Neural cell (in vitro differentiated cells): ENCODE measurements around the gene CCDC47.

Experiments
- EZH2 ChIP-seq: fragments of 200-600, 300-800 bp; shearing (Covaris generic), sonication (generic); IDR thresholded peaks from 2 replicates; pipeline ENCODE4 v1.6.1; 2014; ENCODE audit warnings: antibody characterized with exemption, low read length, borderline replicate concordance, mild to moderate bottlenecking; ENCODE audit not compliant: insufficient read depth, poor library complexity, severe bottlenecking
- TF ChIP-seq, protein P1 (sequence below): fragments of 450-650 bp; IDR thresholded peaks from 2 replicates; pipeline ENCODE4 v1.5.1; 2014; ENCODE audit warnings: antibody characterized with exemption, mild to moderate bottlenecking, moderate library complexity; ENCODE audit not compliant: poor library complexity, severe bottlenecking

GRCh38 chr17:63774969-63775265, 1.5 kb upstream of the CCDC47 start:
- TF ChIP-seq EZH2: no peak
- TF ChIP-seq, protein P1, sequence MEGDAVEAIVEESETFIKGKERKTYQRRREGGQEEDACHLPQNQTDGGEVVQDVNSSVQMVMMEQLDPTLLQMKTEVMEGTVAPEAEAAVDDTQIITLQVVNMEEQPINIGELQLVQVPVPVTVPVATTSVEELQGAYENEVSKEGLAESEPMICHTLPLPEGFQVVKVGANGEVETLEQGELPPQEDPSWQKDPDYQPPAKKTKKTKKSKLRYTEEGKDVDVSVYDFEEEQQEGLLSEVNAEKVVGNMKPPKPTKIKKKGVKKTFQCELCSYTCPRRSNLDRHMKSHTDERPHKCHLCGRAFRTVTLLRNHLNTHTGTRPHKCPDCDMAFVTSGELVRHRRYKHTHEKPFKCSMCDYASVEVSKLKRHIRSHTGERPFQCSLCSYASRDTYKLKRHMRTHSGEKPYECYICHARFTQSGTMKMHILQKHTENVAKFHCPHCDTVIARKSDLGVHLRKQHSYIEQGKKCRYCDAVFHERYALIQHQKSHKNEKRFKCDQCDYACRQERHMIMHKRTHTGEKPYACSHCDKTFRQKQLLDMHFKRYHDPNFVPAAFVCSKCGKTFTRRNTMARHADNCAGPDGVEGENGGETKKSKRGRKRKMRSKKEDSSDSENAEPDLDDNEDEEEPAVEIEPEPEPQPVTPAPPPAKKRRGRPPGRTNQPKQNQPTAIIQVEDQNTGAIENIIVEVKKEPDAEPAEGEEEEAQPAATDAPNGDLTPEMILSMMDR: no peak
